C4-2B (cell line): Measurements from ENCODE around the gene PACRG.

Experiments used
- CTCF ChIP-seq: fragments of 450-650 bp; conservative IDR thresholded peaks from 2 replicates; pipeline ENCODE4 v1.5.1; 2017; ENCODE audit warnings: mild to moderate bottlenecking
- ZFX ChIP-seq: fragments of 450-650 bp; IDR thresholded peaks from 2 replicates; pipeline ENCODE4 v1.6.1; 2017

- TF ChIP-seq CTCF = no peak
- TF ChIP-seq ZFX = no peak
These were observed 395.3 kb downstream of the PACRG start for GRCh38 chr6:163123098-163123497.
